NOMO-1 treated with dmso at 0.1 percent for 144 hours (cell line): Measurements from ENCODE around the gene TXK.

Experiments
- DNase-seq: peaks from one replicate; lab custom pipeline; 2025; ENCODE audit not compliant: unreplicated experiment; lab: John Stamatoyannopoulos, UW

Gene TXK

DNA sequence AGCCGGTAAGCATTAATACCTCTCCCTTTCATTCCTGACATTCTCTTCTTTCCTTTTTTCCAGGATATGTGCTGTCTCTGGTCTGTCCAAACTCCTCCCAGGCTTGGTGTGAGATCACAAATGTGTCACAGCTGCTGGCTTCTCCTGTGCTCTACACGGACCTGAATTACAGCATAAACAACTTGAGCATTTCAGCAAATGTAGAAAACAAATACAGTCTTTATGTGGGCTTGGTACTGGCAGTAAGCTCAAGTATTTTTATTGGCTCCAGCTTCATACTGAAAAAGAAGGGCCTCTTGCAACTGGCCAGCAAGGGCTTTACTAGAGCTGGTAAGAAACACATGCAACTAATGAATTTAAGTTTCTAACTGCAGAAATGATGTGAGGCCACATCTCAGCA, 109.0 kb downstream of the TXK start:
- DNase-seq: no peak

DNA sequence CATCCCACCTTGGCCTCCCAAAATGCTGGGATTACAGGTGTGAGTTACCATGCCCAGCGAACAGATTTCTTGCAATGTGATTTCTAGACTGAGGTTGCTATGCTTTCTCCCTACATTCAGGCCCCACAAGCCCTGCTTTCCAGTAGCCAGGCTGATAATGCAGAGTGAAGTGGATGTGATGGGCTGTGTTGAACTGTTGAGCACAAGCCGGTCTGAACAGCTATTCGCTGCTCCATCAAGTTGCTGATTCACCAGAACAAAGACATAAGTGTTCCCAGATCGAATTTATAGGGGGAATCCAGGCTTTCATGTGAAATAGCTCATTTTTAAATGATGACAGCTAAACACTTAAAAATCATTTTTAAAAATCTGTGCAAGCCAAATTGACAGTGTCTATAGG, 109.5 kb downstream of the TXK start:
- DNase-seq: no peak

DNA sequence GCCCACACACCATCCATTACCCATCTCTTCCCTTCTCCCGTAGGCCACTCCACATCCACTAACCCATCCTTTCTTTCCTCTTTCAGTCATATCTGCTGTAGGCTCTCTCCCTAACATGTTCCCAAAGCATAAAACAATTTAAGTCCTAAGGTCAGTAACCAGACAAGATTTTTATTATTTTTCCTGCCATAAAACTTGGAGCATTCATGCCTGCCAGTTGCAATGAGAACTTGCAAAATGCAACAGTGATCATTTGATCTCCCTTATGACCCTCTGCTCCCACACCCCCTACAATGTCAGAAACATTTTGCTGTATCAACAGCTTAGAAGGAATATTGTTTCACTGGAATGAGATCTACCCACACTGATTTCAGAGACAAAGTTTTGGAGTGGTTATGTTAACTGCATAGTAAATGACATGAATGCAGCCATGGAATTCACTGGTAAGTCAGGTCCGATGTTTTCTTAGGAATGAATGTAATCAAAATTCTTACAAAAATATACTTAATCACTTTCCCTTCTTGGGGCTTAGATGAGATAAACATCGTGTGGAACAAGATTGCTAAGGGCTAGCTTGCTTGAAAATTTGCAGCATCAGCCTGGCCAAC, 111.8 kb downstream of the TXK start:
- DNase-seq: no peak

DNA sequence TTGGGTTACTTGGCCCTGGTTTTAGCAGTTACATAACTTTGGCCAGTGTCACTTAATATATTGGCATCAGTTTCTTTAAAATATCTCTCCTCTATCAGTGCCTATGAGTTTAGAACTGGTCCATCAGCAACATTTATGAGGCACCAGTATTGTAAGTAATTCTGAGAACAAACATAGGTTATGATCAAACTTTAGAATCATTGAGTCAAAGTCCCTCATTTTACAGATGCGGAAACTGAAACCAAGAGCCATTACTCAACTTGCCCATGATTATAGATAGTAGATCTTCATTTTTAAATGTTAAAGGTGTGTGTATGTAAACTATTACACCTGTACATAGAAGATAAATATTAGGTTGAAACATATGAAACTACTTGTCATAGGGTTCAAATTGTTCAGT, 113.0 kb downstream of the TXK start:
- DNase-seq: no peak

DNA sequence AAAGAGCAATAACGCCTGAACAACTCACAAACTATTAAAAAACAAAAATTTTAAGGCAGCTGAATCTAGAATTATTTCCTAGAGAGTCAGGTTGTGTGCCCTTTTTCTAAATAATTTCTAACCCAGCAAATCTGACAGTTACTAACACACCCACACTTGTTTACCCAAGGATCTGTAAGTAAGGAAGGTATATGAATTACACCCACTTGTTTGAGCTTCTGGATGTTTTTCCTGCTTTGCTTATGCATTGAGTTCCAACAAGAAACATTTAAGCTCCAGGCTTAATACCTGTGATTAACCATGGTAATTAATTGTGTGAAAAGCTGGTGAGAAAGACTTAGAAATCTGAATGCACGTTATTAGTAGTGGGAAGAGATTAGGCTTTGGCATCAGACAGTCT, 115.9 kb downstream of the TXK start:
- DNase-seq: no peak

DNA sequence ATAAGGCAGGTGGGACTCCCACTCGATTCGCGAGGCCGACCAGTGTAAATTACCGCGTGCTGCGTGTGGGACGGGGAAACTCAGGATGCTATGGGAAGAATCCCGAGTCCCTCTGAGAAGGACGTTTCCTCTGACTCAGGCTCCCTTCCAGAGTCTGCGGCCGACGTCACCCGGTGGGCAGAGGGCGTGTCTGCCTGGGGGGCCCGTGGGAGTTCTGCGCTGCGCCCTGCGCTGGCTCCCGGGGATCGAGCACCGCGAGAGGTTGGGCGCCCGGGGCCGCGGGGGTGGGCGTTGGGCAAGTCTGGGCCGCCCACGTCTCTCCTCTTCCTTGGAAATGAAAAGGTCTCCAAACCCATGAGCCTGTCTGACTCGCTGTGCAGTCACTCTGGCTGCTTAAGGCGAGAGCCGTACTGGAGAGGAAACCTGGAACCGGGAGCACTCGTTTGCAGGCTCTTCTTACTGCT, 116.9 kb downstream of the TXK start:
- no peak for DNase-seq
